ENCODE data around the gene TSPAN3. TPM values are rescaled to one million over a fixed set of nuclear protein-coding genes. Genes with fewer than 3 reads are reported as not detected.

Gene TSPAN3
- total RNA-seq, 1 donor from 2014 or later, result 187 TPM

DNA sequence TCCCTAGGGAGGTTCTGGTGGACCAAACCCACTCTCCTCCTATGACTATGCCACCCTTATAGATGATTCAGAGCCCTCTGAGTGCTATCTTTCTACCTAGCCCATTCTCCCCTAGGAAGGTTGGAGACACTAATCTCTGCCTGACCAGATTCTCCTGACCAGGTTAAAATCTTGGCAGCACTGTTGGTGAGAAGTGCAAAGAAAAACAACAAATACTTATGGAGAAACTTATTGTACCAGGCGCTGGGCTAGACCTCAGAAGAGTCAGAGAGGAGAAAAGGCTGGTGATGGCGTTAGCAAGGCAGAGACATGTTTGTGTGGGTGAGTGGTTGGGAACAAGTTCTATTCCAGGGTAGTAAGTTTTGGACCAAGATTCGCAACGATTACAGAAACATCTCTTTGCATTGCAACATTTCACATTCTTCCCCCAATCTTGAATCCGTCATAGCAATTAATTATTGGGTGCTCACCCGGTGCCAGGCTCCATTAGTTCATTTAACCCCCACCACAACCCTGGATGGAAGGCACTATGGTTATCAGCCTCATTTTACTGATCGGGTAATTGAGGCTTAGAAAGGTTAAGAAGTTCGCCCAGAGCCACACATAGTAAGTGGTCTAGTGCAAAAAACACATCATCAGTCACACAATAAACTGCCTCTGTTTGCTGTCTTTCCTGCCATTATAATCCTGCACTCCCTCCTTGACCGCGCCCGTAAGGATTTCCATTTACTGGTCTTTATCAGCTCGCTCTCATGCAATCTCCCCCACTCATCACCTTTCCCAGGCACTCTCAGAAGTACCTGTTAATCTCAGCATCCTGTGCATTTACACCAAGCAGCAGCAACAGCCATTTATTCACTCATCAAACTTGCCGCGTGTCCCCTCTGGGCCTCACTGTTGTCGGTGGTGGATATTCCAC, 655 bp upstream of the TSPAN3 start:
- no peaks in the 10 kb centered on the region for H3K36me3 ChIP-seq (ENCODE audit: control insufficient read depth, insufficient read depth, low read length)
- FAIRE-seq, result no peak
- H3K27me3 ChIP-seq (ENCODE audit: control insufficient read depth, insufficient read depth, low read length), result no peaks in the 10 kb centered on the region
- TF ChIP-seq, protein P1, sequence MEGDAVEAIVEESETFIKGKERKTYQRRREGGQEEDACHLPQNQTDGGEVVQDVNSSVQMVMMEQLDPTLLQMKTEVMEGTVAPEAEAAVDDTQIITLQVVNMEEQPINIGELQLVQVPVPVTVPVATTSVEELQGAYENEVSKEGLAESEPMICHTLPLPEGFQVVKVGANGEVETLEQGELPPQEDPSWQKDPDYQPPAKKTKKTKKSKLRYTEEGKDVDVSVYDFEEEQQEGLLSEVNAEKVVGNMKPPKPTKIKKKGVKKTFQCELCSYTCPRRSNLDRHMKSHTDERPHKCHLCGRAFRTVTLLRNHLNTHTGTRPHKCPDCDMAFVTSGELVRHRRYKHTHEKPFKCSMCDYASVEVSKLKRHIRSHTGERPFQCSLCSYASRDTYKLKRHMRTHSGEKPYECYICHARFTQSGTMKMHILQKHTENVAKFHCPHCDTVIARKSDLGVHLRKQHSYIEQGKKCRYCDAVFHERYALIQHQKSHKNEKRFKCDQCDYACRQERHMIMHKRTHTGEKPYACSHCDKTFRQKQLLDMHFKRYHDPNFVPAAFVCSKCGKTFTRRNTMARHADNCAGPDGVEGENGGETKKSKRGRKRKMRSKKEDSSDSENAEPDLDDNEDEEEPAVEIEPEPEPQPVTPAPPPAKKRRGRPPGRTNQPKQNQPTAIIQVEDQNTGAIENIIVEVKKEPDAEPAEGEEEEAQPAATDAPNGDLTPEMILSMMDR (IDR thresholded peaks at IDR 0.05; ENCODE audit: insufficient read depth, low read length, severe bottlenecking), result no peak
- no peak for DNase-seq (ENCODE audit: low read depth)
- H3K4me3 ChIP-seq (ENCODE audit: low read depth, low read length), result no peak overlapping the region

- Histone ChIP-seq H3K27me3 (ENCODE audit: control insufficient read depth, insufficient read depth, low read length) (no peaks in the 10 kb centered on the region), H3K4me3 (ENCODE audit: low read depth, low read length) (peak overlapping the region; percentile 75), H3K36me3 (ENCODE audit: control insufficient read depth, insufficient read depth, low read length) (no peaks in the 10 kb centered on the region)
- no peak for FAIRE-seq
- TF ChIP-seq, protein P1 (IDR thresholded peaks at IDR 0.05; ENCODE audit: insufficient read depth, low read length, severe bottlenecking), result no peak
- no peak for DNase-seq (ENCODE audit: low read depth)
Measured at GRCh38 chr15:77070180-77070494, 772 bp downstream of the TSPAN3 start.

DNA sequence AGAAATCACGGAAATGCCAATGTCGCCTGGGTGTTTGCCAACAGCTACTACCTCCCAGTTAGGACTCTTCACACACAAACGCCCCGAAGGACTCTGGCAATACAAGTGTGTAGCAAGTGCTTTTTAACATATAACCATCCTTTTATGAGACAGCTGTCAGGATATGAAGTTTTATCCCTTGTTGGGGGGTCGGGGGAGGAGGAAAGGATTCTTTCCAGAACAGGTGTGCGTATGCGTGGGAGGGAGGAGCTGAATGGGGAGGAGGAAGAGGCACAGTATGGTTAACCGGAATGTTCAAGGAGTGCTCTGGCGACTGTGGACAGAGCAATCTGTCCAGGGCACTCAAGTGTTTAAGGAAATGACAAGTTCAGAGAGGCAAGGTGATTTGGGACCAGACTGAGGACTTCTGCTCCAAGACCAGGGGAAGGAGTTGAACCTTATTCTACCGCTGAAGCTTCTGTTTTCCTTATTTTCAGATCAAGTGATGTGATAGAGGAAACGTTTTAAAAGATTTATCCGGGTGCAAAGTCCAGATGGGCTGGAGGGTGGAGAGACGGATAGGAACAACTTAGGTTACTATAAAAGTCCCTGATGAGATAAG, 1.3 kb downstream of the TSPAN3 start:
- no peak for FAIRE-seq
- TF ChIP-seq, protein P1 (IDR thresholded peaks at IDR 0.05; ENCODE audit: insufficient read depth, low read length, severe bottlenecking), result no peak
- H3K27me3 ChIP-seq (ENCODE audit: control insufficient read depth, insufficient read depth, low read length), result no peaks in the 10 kb centered on the region

DNA sequence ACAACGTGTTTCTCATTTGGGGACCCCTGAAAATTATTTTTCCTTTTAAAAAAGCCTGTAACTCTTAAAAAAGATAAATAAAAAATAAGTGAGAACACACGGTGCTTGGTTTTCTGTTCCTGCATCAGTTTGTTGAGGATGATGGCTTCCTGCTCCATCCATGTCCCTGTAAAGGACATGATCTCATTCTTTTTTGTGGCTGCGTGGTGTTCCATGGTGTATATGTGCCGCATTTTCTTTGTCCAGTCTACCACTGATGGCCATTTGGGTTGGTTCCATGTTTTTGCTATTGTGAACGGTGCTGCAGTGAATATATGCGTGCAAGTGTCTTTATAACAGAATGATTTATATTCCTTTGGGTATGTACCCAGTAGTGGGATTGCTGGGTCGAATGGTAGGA, 2.3 kb downstream of the TSPAN3 start:
- no peaks in the 10 kb centered on the region for H3K27me3 ChIP-seq (ENCODE audit: control insufficient read depth, insufficient read depth, low read length)
- no peak overlapping the region for H3K4me3 ChIP-seq (ENCODE audit: low read depth, low read length)
- DNase-seq (ENCODE audit: low read depth), result no peak
- H3K36me3 ChIP-seq (ENCODE audit: control insufficient read depth, insufficient read depth, low read length), result no peaks in the 10 kb centered on the region
- no peak for FAIRE-seq
- TF ChIP-seq, protein P1 (IDR thresholded peaks at IDR 0.05; ENCODE audit: insufficient read depth, low read length, severe bottlenecking), result no peak

More for the DNA sequence above, 1.3 kb downstream of the TSPAN3 start:
- H3K4me3 ChIP-seq (ENCODE audit: low read depth, low read length), result peak overlapping the region; percentile 75
- no peaks in the 10 kb centered on the region for H3K36me3 ChIP-seq (ENCODE audit: control insufficient read depth, insufficient read depth, low read length)
- peak; percentile 22 for DNase-seq (ENCODE audit: low read depth)

- Histone ChIP-seq H3K4me3 (ENCODE audit: low read depth, low read length) (no peak overlapping the region), H3K36me3 (ENCODE audit: control insufficient read depth, insufficient read depth, low read length) (no peaks in the 10 kb centered on the region), H3K27me3 (ENCODE audit: control insufficient read depth, insufficient read depth, low read length) (no peaks in the 10 kb centered on the region)
- DNase-seq (ENCODE audit: low read depth) (peak; percentile 30), FAIRE-seq (no peak)
- TF ChIP-seq, protein P1 (IDR thresholded peaks at IDR 0.05; ENCODE audit: insufficient read depth, low read length, severe bottlenecking), result no peak
Measured at GRCh38 chr15:77067691-77068367, 3.1 kb downstream of the TSPAN3 start.

Measured in bronchial epithelial cell (primary cell).